SJCRH30 (cell line): ENCODE data around the gene LMBR1L. TPM values are rescaled to one million over a fixed set of nuclear protein-coding genes. Genes with fewer than 3 reads are reported as not detected.

Source experiments
- DNase-seq, 2 experiments: peaks; one replicate each; pipeline ENCODE4 v3.0.0-alpha.2; 2015 to 2020
- H3K27ac ChIP-seq: fragments of 250-450 bp; sonication (Bioruptor Pico); 2 replicates; pipeline ENCODE4 v1.5.1; 2020; ENCODE audit warnings: mild to moderate bottlenecking, moderate library complexity
- H3K27me3 ChIP-seq: fragments of 250-450 bp; sonication (Bioruptor Pico); 2 replicates; pipeline ENCODE4 v1.5.1; 2020; ENCODE audit warnings: mild to moderate bottlenecking, moderate library complexity
- H3K36me3 ChIP-seq: fragments of 250-450 bp; sonication (Bioruptor Pico); 2 replicates; pipeline ENCODE4 v1.5.1; 2020; ENCODE audit warnings: mild to moderate bottlenecking, moderate library complexity
- H3K4me1 ChIP-seq: fragments of 250-450 bp; sonication (Bioruptor Pico); 2 replicates; pipeline ENCODE4 v1.5.1; 2020; ENCODE audit warnings: mild to moderate bottlenecking, moderate library complexity
- H3K4me3 ChIP-seq: fragments of 250-450 bp; sonication (Bioruptor Pico); 2 replicates; pipeline ENCODE4 v1.5.1; 2020; ENCODE audit warnings: mild to moderate bottlenecking, moderate library complexity
- H3K9me3 ChIP-seq: fragments of 250-450 bp; sonication (Bioruptor Pico); replicated peaks from 2 replicates; pipeline ENCODE4 v1.5.1; 2020; ENCODE audit warnings: mild to moderate bottlenecking, moderate library complexity
- total RNA-seq: library from RNA; depleted of rRNA; stranded (reverse); fragments of >200 nt; shearing (Covaris generic); gene quantifications from 2 replicates; pipeline ENCODE4 v1.2.3, GENCODE V29; 2014

Gene LMBR1L
- total RNA-seq, 1 experiment from 2014 or later: 28.9 TPM

- no peak for DNase-seq
- no peaks in the 10 kb centered on the region for H3K9me3 ChIP-seq
- no peak overlapping the region for H3K4me3 ChIP-seq
- no peaks in the 10 kb centered on the region for H3K4me1 ChIP-seq
- no peaks in the 10 kb centered on the region for H3K27me3 ChIP-seq
- 0 out of 2 replicates have a peak, but pooled peaks cover 2% of the 10 kb centered on the region for H3K36me3 ChIP-seq
- H3K27ac ChIP-seq: no peak overlapping the region
Measured at GRCh38 chr12:49097381-49097780, 13.3 kb downstream of the LMBR1L start.

- Histone ChIP-seq H3K36me3 (0 out of 2 replicates have a peak, but pooled peaks cover 2% of the 10 kb centered on the region), H3K4me3 (no peak overlapping the region), H3K27ac (no peak overlapping the region), H3K27me3 (no peaks in the 10 kb centered on the region), H3K9me3 (no peaks in the 10 kb centered on the region), H3K4me1 (no peaks in the 10 kb centered on the region)
- no peak for DNase-seq
Measured at GRCh38 chr12:49094975-49095365, 15.7 kb downstream of the LMBR1L start.

DNA sequence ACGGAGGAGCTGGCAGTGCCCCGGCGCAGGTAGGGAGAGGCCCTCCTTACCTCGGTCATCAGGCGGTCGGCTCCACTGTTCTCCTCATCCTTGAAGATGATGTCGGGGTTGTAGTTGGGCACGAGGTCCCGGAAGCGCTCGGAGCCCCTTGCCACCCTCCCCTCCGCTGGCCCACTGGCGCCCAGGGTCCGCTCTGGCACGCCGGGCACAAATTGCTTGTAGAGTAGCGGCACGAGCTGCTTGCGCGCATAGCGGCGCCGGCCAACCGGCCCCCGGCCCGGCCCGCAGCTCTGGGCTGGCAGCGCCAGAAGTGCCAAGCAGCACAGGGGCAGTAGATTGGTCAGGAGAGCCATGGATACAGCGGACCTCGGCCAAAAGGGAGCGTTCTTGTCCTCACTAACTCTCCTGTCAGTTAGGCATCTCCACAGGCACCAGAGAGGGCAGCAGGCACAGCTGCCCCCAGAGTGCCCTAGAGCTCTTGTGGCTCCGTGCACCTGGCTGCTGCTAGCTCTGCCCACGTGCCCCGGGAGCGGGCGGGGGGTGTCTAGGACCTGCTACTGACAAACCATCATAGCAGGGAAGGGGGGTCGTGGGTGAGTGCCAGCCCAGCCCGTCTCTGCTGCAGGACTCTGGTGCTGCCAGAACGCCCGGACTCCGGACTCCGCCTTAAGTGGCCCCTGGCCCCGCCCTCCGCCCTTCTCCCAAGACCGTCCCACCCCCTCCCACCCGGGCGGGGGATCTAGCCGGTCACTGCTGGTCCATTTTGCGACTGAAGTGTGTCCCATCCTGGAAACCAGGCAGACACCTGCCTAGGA lies 16.3 kb downstream of the LMBR1L start, which contains the start of gene DHH:
Gene DHH (minus strand): TSS at position 642 of the 815 bp plus-strand sequence. CDS start 289 bp downstream, at position 353.
- Histone ChIP-seq H3K9me3 (no peaks in the 10 kb centered on the region), H3K36me3 (no peaks in the 10 kb centered on the region), H3K4me3 (no peak within 1 kb of the TSS), H3K4me1 (no peaks in the 10 kb centered on the region), H3K27ac (no peak within 1 kb of the TSS), H3K27me3 (no peaks in the 10 kb centered on the region)
- DNase-seq: no peak

DNA sequence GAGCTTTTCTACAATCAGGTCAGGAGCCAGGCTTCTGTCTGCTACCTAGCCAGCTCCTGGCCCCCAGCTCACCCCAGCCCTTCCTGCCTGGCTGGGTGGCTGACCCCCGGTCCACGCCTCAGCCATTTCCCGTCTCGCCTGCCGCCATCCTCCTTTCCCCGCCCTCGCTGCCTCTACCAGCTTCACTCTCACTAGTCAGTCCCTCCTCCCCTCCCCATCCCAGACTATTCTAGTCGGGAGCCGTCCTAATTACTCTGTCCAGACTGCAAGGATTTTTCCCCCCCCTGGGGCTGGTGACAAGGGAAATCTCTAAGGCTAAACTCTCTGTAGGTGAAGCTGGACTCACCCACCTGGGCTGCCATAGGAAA lies 16.9 kb downstream of the LMBR1L start:
- Histone ChIP-seq H3K4me1 (peaks cover 4% of the 10 kb centered on the region; the same call in 1 of the 2 replicates), H3K36me3 (no peaks in the 10 kb centered on the region), H3K4me3 (no peak overlapping the region), H3K27ac (no peak overlapping the region), H3K27me3 (no peaks in the 10 kb centered on the region), H3K9me3 (no peaks in the 10 kb centered on the region)
- no peak for DNase-seq

DNA sequence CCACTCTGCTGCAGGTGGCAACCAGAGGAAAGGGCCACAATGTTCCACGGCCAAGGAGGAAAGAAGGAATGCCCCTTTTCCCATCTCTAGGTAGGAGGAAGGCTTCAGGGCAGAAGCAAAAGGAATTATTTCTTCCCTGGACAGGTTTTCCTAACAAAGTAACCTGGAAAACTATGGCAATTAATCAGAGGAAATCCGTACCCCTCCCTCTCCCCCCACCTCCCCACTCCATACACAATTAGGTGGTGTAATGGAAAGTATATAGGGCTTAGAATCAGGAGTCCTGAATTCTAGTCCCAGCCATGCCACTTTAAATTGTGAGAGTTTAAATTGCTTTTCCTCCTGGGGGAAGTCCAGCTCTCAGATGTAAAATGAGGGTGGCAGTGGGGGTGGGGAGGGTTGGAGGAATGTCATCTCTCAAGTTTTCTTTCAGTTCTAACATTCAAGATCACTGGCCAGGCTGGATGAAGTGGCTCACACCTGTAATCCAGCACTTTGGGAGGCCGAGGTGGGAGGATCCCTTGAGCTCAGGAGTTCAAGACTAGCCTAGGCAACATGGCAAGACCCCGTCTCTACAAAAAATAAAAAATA lies 17.7 kb downstream of the LMBR1L start:
- Histone ChIP-seq H3K4me1 (peaks cover 8% of the 10 kb centered on the region), H3K36me3 (no peaks in the 10 kb centered on the region), H3K27me3 (no peaks in the 10 kb centered on the region), H3K4me3 (no peak overlapping the region), H3K9me3 (no peaks in the 10 kb centered on the region), H3K27ac (no peak overlapping the region)
- DNase-seq: no peak

DNA sequence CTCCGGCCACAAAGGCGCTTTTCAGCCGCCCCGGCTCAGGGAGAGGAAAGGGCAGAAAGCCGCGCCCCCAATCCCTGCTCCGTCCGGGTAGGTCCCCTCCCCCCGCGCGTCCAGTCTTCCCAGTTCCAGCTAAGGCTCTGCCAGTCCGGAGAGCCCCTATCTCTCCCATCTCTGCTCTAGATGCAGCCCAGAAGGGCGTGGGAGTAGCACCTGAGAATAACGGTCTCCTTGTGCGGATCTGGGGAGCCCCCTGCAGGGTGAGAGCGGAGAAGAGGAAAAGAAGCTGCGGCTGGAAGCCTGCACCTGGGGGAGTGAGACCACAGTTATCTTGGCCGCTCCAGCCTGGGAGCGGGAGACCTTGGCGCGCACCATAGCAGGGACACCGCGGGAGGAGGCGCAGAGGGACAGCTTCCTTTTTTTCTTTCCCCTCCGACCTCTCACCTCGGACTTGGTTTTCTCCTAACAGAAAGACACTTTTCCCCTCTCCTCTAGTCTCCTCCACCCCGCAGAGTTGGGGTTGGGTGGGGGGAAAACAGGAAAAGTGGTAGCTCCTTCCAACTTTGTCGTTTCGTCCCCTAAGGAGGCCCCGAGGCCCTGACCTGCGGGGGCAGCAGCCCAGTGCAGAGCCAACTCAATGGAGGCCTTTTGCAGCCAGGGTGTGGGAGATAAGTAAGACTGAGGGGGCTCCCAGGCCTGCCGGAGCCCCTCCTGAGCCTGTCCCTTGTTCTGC lies 18.4 kb downstream of the LMBR1L start:
- DNase-seq: peak; percentile 83 to 90
- peaks cover 10% of the 10 kb centered on the region for H3K4me1 ChIP-seq
- H3K27ac ChIP-seq: no peak overlapping the region
- no peaks in the 10 kb centered on the region for H3K9me3 ChIP-seq
- peak overlapping the region; percentile 51 for H3K4me3 ChIP-seq
- H3K36me3 ChIP-seq: no peaks in the 10 kb centered on the region
- H3K27me3 ChIP-seq: no peaks in the 10 kb centered on the region

DNA sequence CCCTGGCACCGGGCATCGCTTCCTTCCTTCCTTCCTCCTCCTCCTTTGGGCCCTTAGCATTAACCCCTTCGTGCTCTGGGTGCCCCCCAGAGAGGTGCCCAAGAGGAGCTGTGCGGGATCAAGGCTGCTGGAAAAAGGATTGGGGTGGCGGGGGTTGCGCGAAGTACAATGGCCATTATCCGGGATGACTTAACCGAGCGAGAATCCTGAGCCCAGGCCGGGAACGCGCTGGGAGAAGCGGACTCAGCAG lies 18.9 kb downstream of the LMBR1L start:
- H3K9me3 ChIP-seq: no peaks in the 10 kb centered on the region
- no peaks in the 10 kb centered on the region for H3K36me3 ChIP-seq
- H3K27me3 ChIP-seq: no peaks in the 10 kb centered on the region
- H3K4me1 ChIP-seq: peaks cover 10% of the 10 kb centered on the region
- DNase-seq: no peak
- peak overlapping the region; percentile 51 for H3K4me3 ChIP-seq
- no peak overlapping the region for H3K27ac ChIP-seq

- Histone ChIP-seq H3K27ac (no peak overlapping the region), H3K36me3 (no peaks in the 10 kb centered on the region), H3K4me1 (peaks cover 10% of the 10 kb centered on the region), H3K4me3 (peak overlapping the region; percentile 51), H3K27me3 (no peaks in the 10 kb centered on the region), H3K9me3 (no peaks in the 10 kb centered on the region)
- no peak for DNase-seq
Measured at GRCh38 chr12:49091056-49091835, 19.4 kb downstream of the LMBR1L start.

- H3K4me1 ChIP-seq: peaks cover 10% of the 10 kb centered on the region
- no peaks in the 10 kb centered on the region for H3K36me3 ChIP-seq
- H3K27me3 ChIP-seq: no peaks in the 10 kb centered on the region
- H3K4me3 ChIP-seq: no peak overlapping the region
- no peaks in the 10 kb centered on the region for H3K9me3 ChIP-seq
- H3K27ac ChIP-seq: no peak overlapping the region
- no peak for DNase-seq
Measured at GRCh38 chr12:49089821-49090773, 20.6 kb downstream of the LMBR1L start.

DNA sequence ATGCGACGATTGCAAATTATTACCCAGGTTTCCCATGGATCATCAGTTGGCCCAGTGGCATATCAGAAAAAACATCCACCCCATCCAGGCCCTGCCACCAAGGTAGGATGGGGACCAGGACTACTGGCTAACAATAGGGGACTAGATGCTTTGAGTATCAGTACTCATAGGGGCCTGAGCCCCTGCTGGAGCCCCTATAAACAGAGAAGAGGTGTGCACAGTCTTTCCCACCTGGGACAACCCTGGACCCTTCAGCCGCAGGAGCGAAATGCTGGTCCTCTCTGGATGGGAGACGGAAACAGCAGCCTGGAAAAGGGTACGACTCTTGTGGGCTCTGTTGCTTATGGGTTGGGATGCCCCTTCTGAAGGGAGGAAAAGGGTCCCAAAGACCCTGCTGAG lies 21.7 kb downstream of the LMBR1L start:
- no peaks in the 10 kb centered on the region for H3K27me3 ChIP-seq
- H3K27ac ChIP-seq: no peak overlapping the region
- H3K4me3 ChIP-seq: no peak overlapping the region
- DNase-seq: no peak
- no peaks in the 10 kb centered on the region for H3K36me3 ChIP-seq
- H3K9me3 ChIP-seq: peaks cover 6% of the 10 kb centered on the region; the same call in 1 of the 2 replicates
- H3K4me1 ChIP-seq: peaks cover 10% of the 10 kb centered on the region

DNA sequence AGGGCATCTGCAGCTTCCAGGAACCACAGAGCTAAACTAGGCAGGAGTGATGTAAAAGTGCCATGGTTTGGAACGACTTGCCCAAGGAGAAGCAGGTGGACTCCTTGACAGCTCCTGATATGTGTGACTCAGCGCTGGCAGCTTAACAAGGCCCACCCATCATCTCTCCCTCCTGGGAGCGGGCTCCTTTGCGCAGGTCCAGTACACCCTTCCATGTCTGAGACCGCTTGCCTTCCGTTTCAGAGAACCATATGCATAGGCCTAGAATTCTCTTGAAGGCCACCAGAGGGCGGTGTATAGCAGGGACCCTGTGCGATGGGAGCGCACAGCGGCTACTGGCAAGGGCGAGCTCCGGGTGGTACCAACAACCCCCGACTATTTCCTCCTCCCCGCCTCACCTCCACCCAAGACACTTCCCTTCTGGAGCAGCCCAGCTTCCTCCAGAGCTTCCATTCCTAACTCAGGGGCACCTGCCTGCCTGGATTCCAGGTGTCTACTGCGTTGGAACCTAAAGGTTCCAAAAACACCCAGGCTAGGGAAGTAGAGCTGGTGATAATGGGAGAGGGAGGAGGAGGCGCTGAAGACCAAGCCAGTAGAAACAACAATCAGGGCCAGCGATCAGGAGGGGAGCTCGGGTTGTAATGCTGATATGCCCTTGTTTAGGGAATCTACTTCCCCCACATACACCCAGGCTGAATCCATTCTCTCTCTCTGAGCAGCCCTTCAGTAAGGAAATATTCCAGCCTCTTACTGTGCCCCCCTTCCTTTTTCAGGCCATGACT lies 22.3 kb downstream of the LMBR1L start:
- H3K27me3 ChIP-seq: no peaks in the 10 kb centered on the region
- H3K27ac ChIP-seq: no peak overlapping the region
- peak overlapping the region; percentile 34 for H3K4me3 ChIP-seq
- H3K4me1 ChIP-seq: peaks cover 10% of the 10 kb centered on the region
- H3K36me3 ChIP-seq: no peaks in the 10 kb centered on the region
- peak; percentile 94 to 99 for DNase-seq
- peaks cover 6% of the 10 kb centered on the region; the same call in 1 of the 2 replicates for H3K9me3 ChIP-seq

- Histone ChIP-seq H3K9me3 (peaks cover 6% of the 10 kb centered on the region; the same call in 1 of the 2 replicates), H3K4me3 (no peak overlapping the region), H3K4me1 (peaks cover 10% of the 10 kb centered on the region), H3K27ac (no peak overlapping the region), H3K27me3 (no peaks in the 10 kb centered on the region), H3K36me3 (no peaks in the 10 kb centered on the region)
- DNase-seq: no peak
Measured at GRCh38 chr12:49086116-49086515, 24.5 kb downstream of the LMBR1L start.

GRCh38 chr12:49084438-49084837 lies 26.2 kb downstream of the LMBR1L start:
- H3K36me3 ChIP-seq: no peaks in the 10 kb centered on the region
- peaks cover 6% of the 10 kb centered on the region; the same call in 1 of the 2 replicates for H3K9me3 ChIP-seq
- H3K27me3 ChIP-seq: no peaks in the 10 kb centered on the region
- no peak overlapping the region for H3K27ac ChIP-seq
- H3K4me1 ChIP-seq: peaks cover 24% of the 10 kb centered on the region
- H3K4me3 ChIP-seq: no peak overlapping the region
- no peak for DNase-seq
